GM12865 (cell line): ENCODE measurements around the gene ALG8.
"Not testable (repeated sequence)": the region's sequence is repeated elsewhere in the genome, so short reads cannot be mapped to it uniquely, and the experiment has no call there.

Experiments
- DNase-seq: peaks from one replicate; pipeline ENCODE4 v3.0.0; 2010; ENCODE audit warnings: low read depth
- H3K4me3 ChIP-seq: 2 replicates; pipeline ENCODE4 v1.5.1; 2011; ENCODE audit warnings: mild to moderate bottlenecking, low read depth, low read length, control low read depth
- TF ChIP-seq, protein P1 (sequence below): IDR thresholded peaks from 2 replicates; pipeline ENCODE4 v1.5.1; 2011; ENCODE audit warnings: low read length, control low read depth, low read depth, inconsistent platforms; ENCODE audit not compliant: insufficient read depth; ENCODE audit errors: missing control alignments

ALG8 gene

DNA sequence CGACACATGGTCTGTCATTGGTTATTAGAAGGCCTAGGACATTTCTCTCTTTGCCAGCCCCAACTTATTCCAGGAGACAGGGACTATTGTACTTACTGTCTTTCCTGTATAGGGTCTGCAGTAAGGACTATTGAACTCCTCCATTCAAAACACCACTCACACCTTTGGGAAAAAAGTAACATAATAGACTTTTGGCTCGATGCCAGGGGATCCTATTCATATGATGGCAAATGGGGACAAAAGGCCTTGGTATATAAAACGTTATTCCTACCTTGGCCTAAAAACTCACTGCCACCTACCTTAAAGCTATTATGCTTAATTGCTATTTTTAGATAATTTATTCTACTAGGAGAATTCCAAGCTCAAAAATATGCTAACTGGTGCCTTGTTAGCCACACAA is 53.5 kb downstream of the ALG8 start:
- no peak for DNase-seq
- TF ChIP-seq, protein P1, sequence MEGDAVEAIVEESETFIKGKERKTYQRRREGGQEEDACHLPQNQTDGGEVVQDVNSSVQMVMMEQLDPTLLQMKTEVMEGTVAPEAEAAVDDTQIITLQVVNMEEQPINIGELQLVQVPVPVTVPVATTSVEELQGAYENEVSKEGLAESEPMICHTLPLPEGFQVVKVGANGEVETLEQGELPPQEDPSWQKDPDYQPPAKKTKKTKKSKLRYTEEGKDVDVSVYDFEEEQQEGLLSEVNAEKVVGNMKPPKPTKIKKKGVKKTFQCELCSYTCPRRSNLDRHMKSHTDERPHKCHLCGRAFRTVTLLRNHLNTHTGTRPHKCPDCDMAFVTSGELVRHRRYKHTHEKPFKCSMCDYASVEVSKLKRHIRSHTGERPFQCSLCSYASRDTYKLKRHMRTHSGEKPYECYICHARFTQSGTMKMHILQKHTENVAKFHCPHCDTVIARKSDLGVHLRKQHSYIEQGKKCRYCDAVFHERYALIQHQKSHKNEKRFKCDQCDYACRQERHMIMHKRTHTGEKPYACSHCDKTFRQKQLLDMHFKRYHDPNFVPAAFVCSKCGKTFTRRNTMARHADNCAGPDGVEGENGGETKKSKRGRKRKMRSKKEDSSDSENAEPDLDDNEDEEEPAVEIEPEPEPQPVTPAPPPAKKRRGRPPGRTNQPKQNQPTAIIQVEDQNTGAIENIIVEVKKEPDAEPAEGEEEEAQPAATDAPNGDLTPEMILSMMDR, result no peak
- H3K4me3 ChIP-seq, result no peak overlapping the region

DNA sequence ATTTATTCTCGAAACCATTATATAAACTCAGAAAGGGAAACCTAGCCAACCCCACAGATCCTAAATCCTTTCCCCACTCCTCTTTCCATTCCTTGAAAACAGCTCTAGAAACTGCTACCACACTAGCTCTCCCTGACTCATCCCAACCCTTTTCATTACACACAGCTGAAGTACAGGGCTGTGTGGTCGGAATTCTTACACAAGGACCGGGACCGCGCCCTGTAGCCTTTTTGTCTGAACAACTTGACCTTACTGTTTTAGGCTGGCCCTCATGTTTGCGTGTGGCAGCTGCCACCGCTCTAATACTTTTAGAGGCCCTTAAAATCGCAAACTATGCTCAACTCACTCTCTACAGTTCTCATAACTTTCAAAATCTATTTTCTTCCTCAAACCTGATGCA is 54.9 kb downstream of the ALG8 start:
- not testable (repeated sequence) for DNase-seq, H3K4me3 ChIP-seq

DNA sequence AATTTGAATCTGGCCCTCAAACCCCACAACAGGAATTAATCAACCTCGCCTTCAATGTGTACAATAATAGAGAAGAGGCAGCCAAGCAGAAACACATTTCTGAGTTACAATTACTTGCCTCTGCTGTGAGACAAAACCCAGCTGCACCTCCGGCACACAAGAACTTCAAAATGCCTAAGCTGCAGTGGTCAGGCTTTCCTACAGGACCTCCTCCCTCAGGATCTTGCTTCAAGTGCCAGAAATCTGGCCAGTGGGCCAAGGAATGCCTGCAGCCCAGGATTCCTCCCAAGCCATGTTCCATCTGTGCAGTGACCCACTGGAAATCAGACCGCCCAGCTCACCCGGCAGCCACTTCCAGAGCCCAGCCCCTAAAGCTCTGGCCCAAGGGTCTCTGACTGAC is 56.4 kb downstream of the ALG8 start:
- no peak for DNase-seq
- no peak overlapping the region for H3K4me3 ChIP-seq
- TF ChIP-seq, protein P1, result no peak

DNA sequence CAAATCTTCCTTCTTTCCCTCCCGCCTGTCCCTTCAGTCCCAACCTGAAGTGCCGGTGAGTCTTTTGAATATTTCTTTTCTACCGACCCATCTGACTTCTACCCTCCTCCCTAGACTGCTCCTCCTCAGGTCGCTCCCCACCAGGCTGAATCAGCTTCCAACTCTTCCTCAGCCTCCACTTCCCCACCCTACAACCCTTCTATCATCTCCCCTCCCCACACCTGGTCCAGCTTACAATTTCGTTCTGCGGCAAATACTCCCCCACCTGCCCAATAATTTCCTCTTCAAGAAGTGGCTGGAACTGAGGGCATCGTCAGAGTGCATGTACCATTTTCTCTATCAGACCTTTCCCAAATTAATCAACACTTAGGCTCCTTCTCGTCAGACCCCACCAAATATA is 57.3 kb downstream of the ALG8 start:
- no peak overlapping the region for H3K4me3 ChIP-seq
- TF ChIP-seq, protein P1, result no peak
- DNase-seq, result no peak

DNA sequence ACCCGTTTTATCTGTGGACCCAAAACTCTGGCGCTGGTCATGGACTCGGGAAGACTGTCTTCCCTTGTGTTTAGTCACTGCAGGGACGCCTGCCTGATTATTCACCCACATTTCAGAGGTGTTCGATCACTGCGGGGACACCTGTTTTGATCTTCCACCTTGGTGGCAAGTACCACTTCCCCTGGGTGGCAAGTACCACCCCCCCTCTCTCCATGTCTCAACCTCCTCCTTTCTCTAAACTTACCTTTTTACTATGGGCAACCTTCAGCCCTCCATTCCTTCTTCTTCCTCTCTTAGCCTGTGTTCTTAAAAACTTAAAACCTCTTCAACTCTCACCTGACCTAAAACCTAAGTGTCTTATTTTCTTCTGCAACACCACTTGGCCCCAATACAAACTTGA is 57.8 kb downstream of the ALG8 start:
- TF ChIP-seq, protein P1, result no peak
- no peak for DNase-seq
- H3K4me3 ChIP-seq, result no peak overlapping the region

DNA sequence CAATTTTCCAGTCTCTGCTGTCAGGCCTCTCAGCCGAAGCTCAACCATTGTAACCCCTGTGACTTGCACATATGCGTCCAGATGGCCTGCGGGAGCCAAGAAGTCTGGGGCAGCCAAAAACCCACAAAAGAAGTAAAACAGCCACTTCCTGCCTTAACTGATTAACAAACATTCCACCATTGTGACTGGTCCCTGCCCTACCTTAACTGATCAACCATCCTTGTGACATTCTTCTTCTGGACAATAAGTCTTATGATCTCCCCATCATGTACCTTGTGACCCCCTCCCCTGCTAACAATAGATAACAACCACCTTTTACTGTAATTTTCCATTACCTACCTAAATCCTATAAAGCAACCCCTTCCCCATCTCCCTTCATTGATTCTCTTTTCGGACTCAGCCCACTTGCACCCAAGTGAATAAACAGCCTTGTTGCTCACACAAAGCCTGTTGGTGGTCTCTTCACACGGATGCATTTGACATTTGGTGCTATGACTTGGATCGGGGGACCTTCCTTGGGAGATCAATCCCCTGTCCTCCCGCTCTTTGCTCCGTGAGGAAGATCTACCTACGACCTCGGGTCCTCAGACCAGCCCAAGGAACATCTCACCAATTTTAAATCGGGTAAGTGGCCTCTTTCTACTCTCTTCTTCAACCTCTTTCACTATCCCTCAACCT is 58.5 kb downstream of the ALG8 start:
- TF ChIP-seq, protein P1, result no peak
- DNase-seq, result no peak
- no peak overlapping the region for H3K4me3 ChIP-seq

DNA sequence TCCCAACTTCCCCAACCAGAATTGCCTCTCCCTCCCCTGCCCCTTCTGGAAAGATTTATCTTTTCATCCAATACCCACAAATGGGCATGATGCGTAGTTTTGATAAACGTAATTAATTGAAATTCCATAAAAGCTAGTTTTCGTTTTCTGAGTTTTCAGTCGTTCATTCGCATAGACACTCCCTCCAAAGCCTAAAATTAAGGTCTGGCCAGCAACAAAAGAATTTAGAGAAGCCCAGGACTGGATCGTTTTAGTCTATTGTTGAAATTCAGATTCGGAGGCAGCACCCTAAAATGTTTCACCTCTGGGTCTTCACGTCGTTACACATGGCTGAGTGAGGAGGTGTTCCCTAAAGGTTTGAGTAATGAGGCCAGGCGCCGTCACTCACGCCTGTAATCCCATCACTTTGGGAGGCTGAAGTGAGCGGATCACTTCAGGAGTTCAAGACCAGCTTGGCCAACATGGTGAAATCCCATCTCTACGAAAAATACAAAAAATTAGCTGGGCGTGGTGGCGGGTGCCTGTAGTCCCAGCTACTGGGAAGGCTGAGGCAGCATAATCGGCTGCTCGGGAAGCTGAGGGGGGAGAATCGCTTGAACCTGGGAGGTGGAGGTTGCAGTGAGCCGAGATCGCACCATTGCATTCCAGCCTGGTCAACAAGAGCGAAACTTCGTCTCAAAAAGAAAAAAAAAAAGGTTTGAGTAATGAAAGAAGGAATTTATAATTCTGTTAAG is 59.2 kb downstream of the ALG8 start:
- H3K4me3 ChIP-seq, result peak overlapping the region; percentile 81
- TF ChIP-seq, protein P1, result no peak
- DNase-seq, result no peak
